K562 (cell line): ENCODE data around the gene NRXN2. TPM values are rescaled to one million over a fixed set of nuclear protein-coding genes. Genes with fewer than 3 reads are reported as not detected.

ENCODE experiments used
- ARID4B ChIP-seq: sonication (generic); formaldehyde crosslinking; IDR thresholded peaks from 2 replicates; pipeline ENCODE4 v1.8.0; 2022; ENCODE audit warnings: mild to moderate bottlenecking, missing genetic modification reagents
- YY1 ChIP-seq, 3 experiments: IDR thresholded peaks; 2 replicates each; pipeline ENCODE4 v1.6.1; 2011; ENCODE audit warnings: low read length in 2 of 3, mild to moderate bottlenecking in 2 of 3, moderate library complexity in 2 of 3, borderline replicate concordance in 1 of 3, control low read depth in 1 of 3, low read depth in 1 of 3; ENCODE audit not compliant: insufficient read depth in 3 of 3, insufficient replicate concordance in 2 of 3, control insufficient read depth in 1 of 3, insufficient read length in 1 of 3; ENCODE audit errors: extremely low read depth in 1 of 3
- ZBTB11 ChIP-seq, 3 experiments: fragments of 200-800 bp in 1 of 3; fragments of 250-450 bp in 1 of 3; fragments of 450-650 bp in 1 of 3; sonication (Bioruptor Pico) in 1 of 3; sonication (Bioruptor generic) in 1 of 3; formaldehyde crosslinking in 1 of 3; IDR thresholded peaks; 2 replicates each; pipeline versions ENCODE4 v1.6.1 to v1.8.0; 2016 to 2022; ENCODE audit warnings: mild to moderate bottlenecking in 2 of 3, missing genetic modification characterization in 2 of 3, missing compliant biosample characterization in 1 of 3, moderate library complexity in 1 of 3
- ZBTB7A ChIP-seq: IDR thresholded peaks from 2 replicates; pipeline ENCODE4 v1.6.1; 2011; ENCODE audit warnings: low read depth, mild to moderate bottlenecking, low read length, moderate library complexity, borderline replicate concordance; ENCODE audit not compliant: control insufficient read depth
- ZNF639 ChIP-seq, 2 experiments: fragments of 200-800 bp in 1 of 2; sonication (Bioruptor generic) in 1 of 2; sonication (generic) in 1 of 2; formaldehyde crosslinking in 1 of 2; IDR thresholded peaks in 1 of 2; conservative IDR thresholded peaks in 1 of 2; 2 replicates each; pipeline versions ENCODE4 v1.5.0 to v1.6.1; 2016 to 2020; ENCODE audit warnings: missing compliant biosample characterization in 1 of 2, missing genetic modification characterization in 1 of 2, missing genetic modification reagents in 1 of 2
- polyA plus RNA-seq, 8 experiments: library from polyadenylated mRNA; depleted of rRNA in 4 of 8; stranded (reverse) in 5 of 8; unstranded in 3 of 8; fragments of >200 nt; fragmentation: Nextera tagmentation in 2 of 8; fragmentation: Illumina TruSeq in 1 of 8; extraction: Ambion mirVana in 2 of 8; extraction: Trizol in 1 of 8; gene quantifications; 2 replicates each; pipeline versions ENCODE4 v1.2.1 to v1.2.3, GENCODE V29; 2011 to 2014; ENCODE audit warnings: inconsistent platforms in 1 of 8, missing spikeins in 1 of 8
- total RNA-seq, 7 experiments: library from RNA; depleted of rRNA in 6 of 7; stranded (reverse); fragments of >200 nt in 6 of 7; fragmentation: Illumina TruSeq in 2 of 7; extraction: Trizol in 2 of 7; gene quantifications; 2 replicates each; pipeline versions ENCODE4 v1.2.1 to v1.2.3, GENCODE V29; 2011 to 2021; ENCODE audit warnings: low replicate concordance in 1 of 7
- TF ChIP-seq, protein P1 (sequence below), 2 experiments: fragments of 450-650 bp in 1 of 2; IDR thresholded peaks; 2 replicates each; pipeline ENCODE4 v1.6.1; 2011 to 2017; ENCODE audit warnings: low read depth in 2 of 2, antibody characterized with exemption in 1 of 2, borderline replicate concordance in 1 of 2, low read length in 1 of 2, mild to moderate bottlenecking in 1 of 2, mixed read lengths in 1 of 2; ENCODE audit not compliant: control insufficient read depth in 1 of 2
- TF ChIP-seq, protein P2 (sequence below): IDR thresholded peaks from 2 replicates; pipeline ENCODE4 v1.6.1; 2014; ENCODE audit warnings: antibody characterized with exemption

NRXN2 gene
- total and polyA plus RNA-seq, 9 of the 15 experiments (the other 6 are each of a cell fraction or from before 2014, with no cell fraction given), result 0.07 to 0.47 (median 0.15) TPM; not detected in 4

- TF ChIP-seq, protein P1, sequence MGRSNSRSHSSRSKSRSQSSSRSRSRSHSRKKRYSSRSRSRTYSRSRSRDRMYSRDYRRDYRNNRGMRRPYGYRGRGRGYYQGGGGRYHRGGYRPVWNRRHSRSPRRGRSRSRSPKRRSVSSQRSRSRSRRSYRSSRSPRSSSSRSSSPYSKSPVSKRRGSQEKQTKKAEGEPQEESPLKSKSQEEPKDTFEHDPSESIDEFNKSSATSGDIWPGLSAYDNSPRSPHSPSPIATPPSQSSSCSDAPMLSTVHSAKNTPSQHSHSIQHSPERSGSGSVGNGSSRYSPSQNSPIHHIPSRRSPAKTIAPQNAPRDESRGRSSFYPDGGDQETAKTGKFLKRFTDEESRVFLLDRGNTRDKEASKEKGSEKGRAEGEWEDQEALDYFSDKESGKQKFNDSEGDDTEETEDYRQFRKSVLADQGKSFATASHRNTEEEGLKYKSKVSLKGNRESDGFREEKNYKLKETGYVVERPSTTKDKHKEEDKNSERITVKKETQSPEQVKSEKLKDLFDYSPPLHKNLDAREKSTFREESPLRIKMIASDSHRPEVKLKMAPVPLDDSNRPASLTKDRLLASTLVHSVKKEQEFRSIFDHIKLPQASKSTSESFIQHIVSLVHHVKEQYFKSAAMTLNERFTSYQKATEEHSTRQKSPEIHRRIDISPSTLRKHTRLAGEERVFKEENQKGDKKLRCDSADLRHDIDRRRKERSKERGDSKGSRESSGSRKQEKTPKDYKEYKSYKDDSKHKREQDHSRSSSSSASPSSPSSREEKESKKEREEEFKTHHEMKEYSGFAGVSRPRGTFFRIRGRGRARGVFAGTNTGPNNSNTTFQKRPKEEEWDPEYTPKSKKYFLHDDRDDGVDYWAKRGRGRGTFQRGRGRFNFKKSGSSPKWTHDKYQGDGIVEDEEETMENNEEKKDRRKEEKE (IDR thresholded peaks at IDR 0.05; ENCODE audit: borderline replicate concordance in 1 of 2, control insufficient read depth in 1 of 2, low read depth in 2 of 2, low read length in 1 of 2), result no peak
- TF ChIP-seq ZBTB11 (CRISPR knock-in tag; IDR thresholded peaks at IDR 0.05) (0 out of 6 replicates have a peak, but pooled peaks of 1 of the 3 experiments have one; percentile 17), ZNF639 (CRISPR knock-in tag; conservative IDR thresholded peaks at IDR 0.05 in 1 of 2, IDR thresholded peaks at IDR 0.05 in 1 of 2) (0 out of 4 replicates have a peak, but pooled peaks of 1 of the 2 experiments have one; percentile 24), ARID4B (peak; percentile 39; the same call in 1 of the 2 replicates), YY1 (IDR thresholded peaks at IDR 0.05; ENCODE audit: borderline replicate concordance in 1 of 3, control insufficient read depth in 1 of 3, extremely low read depth in 1 of 3, insufficient read depth in 3 of 3, insufficient read length in 1 of 3, insufficient replicate concordance in 2 of 3, low read depth in 1 of 3, low read length in 2 of 3) (peak in 1 of 3 experiments; percentile 14), ZBTB7A (peak; percentile 98)
- TF ChIP-seq, protein P2, sequence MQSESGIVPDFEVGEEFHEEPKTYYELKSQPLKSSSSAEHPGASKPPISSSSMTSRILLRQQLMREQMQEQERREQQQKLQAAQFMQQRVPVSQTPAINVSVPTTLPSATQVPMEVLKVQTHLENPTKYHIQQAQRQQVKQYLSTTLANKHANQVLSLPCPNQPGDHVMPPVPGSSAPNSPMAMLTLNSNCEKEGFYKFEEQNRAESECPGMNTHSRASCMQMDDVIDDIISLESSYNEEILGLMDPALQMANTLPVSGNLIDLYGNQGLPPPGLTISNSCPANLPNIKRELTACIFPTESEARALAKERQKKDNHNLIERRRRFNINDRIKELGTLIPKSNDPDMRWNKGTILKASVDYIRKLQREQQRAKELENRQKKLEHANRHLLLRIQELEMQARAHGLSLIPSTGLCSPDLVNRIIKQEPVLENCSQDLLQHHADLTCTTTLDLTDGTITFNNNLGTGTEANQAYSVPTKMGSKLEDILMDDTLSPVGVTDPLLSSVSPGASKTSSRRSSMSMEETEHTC, result no peak
Observed at GRCh38 chr11:64745189-64745520, 22.2 kb upstream of the NRXN2 start (continued).
